Mesenchymal stem cell (in vitro differentiated cells and primary cell): ENCODE data around the gene FLT4.

Experiments
- DNase-seq: peaks from one replicate; pipeline ENCODE4 v3.0.0-alpha.2; 2013
- H2AFZ ChIP-seq: one replicate; pipeline ENCODE4 v1.6.1; 2013; ENCODE audit warnings: low read depth, mild to moderate bottlenecking, control low read depth, inconsistent platforms, low read length, moderate library complexity
- H2AK5ac ChIP-seq: 2 replicates; pipeline ENCODE4 v1.6.1; 2013; ENCODE audit warnings: low read length, moderate library complexity, mild to moderate bottlenecking, inconsistent platforms; ENCODE audit not compliant: severe bottlenecking
- H2BK120ac ChIP-seq: one replicate; pipeline ENCODE4 v1.6.1; 2013; ENCODE audit warnings: low read depth, mild to moderate bottlenecking, inconsistent platforms, low read length, moderate library complexity
- H2BK12ac ChIP-seq, 2 experiments: one replicate each; pipeline ENCODE4 v1.6.1; 2013; ENCODE audit warnings: inconsistent platforms in 2 of 2, low read length in 2 of 2, mild to moderate bottlenecking in 2 of 2, moderate library complexity in 2 of 2, control low read depth in 1 of 2
- H2BK15ac ChIP-seq: one replicate; pipeline ENCODE4 v1.6.1; 2013; ENCODE audit warnings: mild to moderate bottlenecking, low read depth, inconsistent platforms; ENCODE audit not compliant: poor library complexity, severe bottlenecking
- H2BK5ac ChIP-seq: 2 replicates; pipeline ENCODE4 v1.6.1; 2013; ENCODE audit warnings: low read depth, mild to moderate bottlenecking, low read length, control low read depth, inconsistent platforms; ENCODE audit not compliant: poor library complexity, severe bottlenecking
- H3K14ac ChIP-seq, 2 experiments: one replicate each; pipeline ENCODE4 v1.6.1; 2013; ENCODE audit warnings: inconsistent platforms in 2 of 2, low read length in 2 of 2, control low read depth in 1 of 2, mild to moderate bottlenecking in 1 of 2, moderate library complexity in 1 of 2
- H3K18ac ChIP-seq, 2 experiments: one replicate each; pipeline ENCODE4 v1.6.1; 2013; ENCODE audit warnings: inconsistent platforms in 2 of 2, low read length in 2 of 2, control low read depth in 1 of 2, low read depth in 1 of 2, mild to moderate bottlenecking in 1 of 2
- H3K23ac ChIP-seq, 2 experiments: one replicate each; pipeline ENCODE4 v1.6.1; 2013; ENCODE audit warnings: inconsistent platforms in 2 of 2, low read length in 2 of 2, mild to moderate bottlenecking in 2 of 2, moderate library complexity in 2 of 2, control low read depth in 1 of 2
- H3K27ac ChIP-seq: 2 replicates; pipeline ENCODE4 v1.5.1; 2013; ENCODE audit warnings: mild to moderate bottlenecking, moderate library complexity, low read length, control low read depth, inconsistent platforms; ENCODE audit not compliant: poor library complexity, severe bottlenecking
- H3K27me3 ChIP-seq, 2 experiments: 2 replicates each; pipeline versions ENCODE4 v1.6.1 to v1.7.0; 2013; ENCODE audit warnings: low read length in 2 of 2, mild to moderate bottlenecking in 2 of 2, moderate library complexity in 2 of 2, control low read depth in 1 of 2, inconsistent platforms in 1 of 2; ENCODE audit not compliant: control insufficient read depth in 1 of 2, insufficient read depth in 1 of 2
- H3K36me3 ChIP-seq, 2 experiments: 2 replicates each; pipeline versions ENCODE4 v1.6.1 to v1.7.0; 2013; ENCODE audit warnings: low read length in 2 of 2, control low read depth in 1 of 2, inconsistent platforms in 1 of 2, low read depth in 1 of 2, mild to moderate bottlenecking in 1 of 2; ENCODE audit not compliant: insufficient read depth in 2 of 2, control insufficient read depth in 1 of 2
- H3K4ac ChIP-seq, 2 experiments: one replicate each; pipeline ENCODE4 v1.6.1; 2013; ENCODE audit warnings: inconsistent platforms in 2 of 2, low read length in 2 of 2, mild to moderate bottlenecking in 2 of 2, moderate library complexity in 2 of 2, control low read depth in 1 of 2, low read depth in 1 of 2
- H3K4me1 ChIP-seq: 2 replicates; pipeline ENCODE4 v1.6.1; 2013; ENCODE audit warnings: low read depth, low read length, control low read depth; ENCODE audit not compliant: control insufficient read depth, insufficient read depth
- H3K4me2 ChIP-seq: 2 replicates; pipeline ENCODE4 v1.6.1; 2013; ENCODE audit warnings: low read length, mild to moderate bottlenecking, inconsistent platforms; ENCODE audit not compliant: poor library complexity, severe bottlenecking
- H3K4me3 ChIP-seq, 2 experiments: 2 replicates each; pipeline versions ENCODE4 v1.5.1 to v1.7.0; 2013; ENCODE audit warnings: low read length in 2 of 2, mild to moderate bottlenecking in 2 of 2, control low read depth in 1 of 2, low read depth in 1 of 2; ENCODE audit not compliant: insufficient read depth in 1 of 2
- H3K79me1 ChIP-seq: replicated peaks from 2 replicates; pipeline ENCODE4 v1.6.1; 2013; ENCODE audit warnings: mild to moderate bottlenecking, control low read depth, low read length, inconsistent platforms; ENCODE audit not compliant: poor library complexity, severe bottlenecking
- H3K9ac ChIP-seq: 2 replicates; pipeline ENCODE4 v1.7.0; 2013; ENCODE audit warnings: mild to moderate bottlenecking, low read length, moderate library complexity
- H3K9me3 ChIP-seq: 2 replicates; pipeline ENCODE4 v1.7.0; 2013; ENCODE audit warnings: mild to moderate bottlenecking, low read length; ENCODE audit not compliant: control insufficient read depth
- H4K8ac ChIP-seq: one replicate; pipeline ENCODE4 v1.6.1; 2013; ENCODE audit warnings: inconsistent platforms, mild to moderate bottlenecking, low read length, moderate library complexity
- H4K91ac ChIP-seq: one replicate; pipeline ENCODE4 v1.6.1; 2013; ENCODE audit warnings: mild to moderate bottlenecking, low read length, inconsistent platforms
- whole genome bisulfite sequencing: methylation state at CpG from one replicate; pipeline ENCODE4 v1.1.7; 2013; ENCODE audit warnings: mixed read lengths; 5-methylcytosine and 5-hydroxymethylcytosine counted together

Gene FLT4

GRCh38 chr5:180596115-180596667 is 53.2 kb downstream of the FLT4 start:
- Histone ChIP-seq H3K9ac (no peak overlapping the region), H3K27ac (no peak overlapping the region), H2BK120ac (no peak overlapping the region), H3K4me3 (no peak overlapping the region), H4K8ac (no peak overlapping the region), H3K9me3 (no peaks in the 10 kb centered on the region), H3K36me3 (no peaks in the 10 kb centered on the region), H4K91ac (no peak overlapping the region), H3K4ac (no peak overlapping the region), H3K23ac (no peak overlapping the region), H3K4me1 (peaks cover 8% of the 10 kb centered on the region), H3K14ac (no peak overlapping the region), H2BK5ac (no peak overlapping the region), H3K79me1 (no peaks in the 10 kb centered on the region), H2BK15ac (no peak overlapping the region), H2AK5ac (no peak overlapping the region), H3K27me3 (peaks cover 19 to 45% of the 10 kb centered on the region in 2 experiments), H3K4me2 (no peak overlapping the region), H2AFZ (no peak overlapping the region), H2BK12ac (no peak overlapping the region), H3K18ac (no peak overlapping the region)
- 95% methylated on average over 12 of the region's 12 CpGs for WGBS
- no peak for DNase-seq

GRCh38 chr5:180595381-180596114 is 53.9 kb downstream of the FLT4 start:
- no peak overlapping the region for H2AFZ ChIP-seq
- H4K8ac ChIP-seq, result no peak overlapping the region
- peaks cover 24 to 52% of the 10 kb centered on the region in 2 experiments for H3K27me3 ChIP-seq
- H3K36me3 ChIP-seq, result no peaks in the 10 kb centered on the region
- H3K9me3 ChIP-seq, result no peaks in the 10 kb centered on the region
- no peak overlapping the region for H3K27ac ChIP-seq
- peaks cover 14% of the 10 kb centered on the region for H3K4me1 ChIP-seq
- H2BK15ac ChIP-seq, result no peak overlapping the region
- H3K9ac ChIP-seq, result no peak overlapping the region
- no peak overlapping the region for H2BK120ac ChIP-seq
- no peak overlapping the region for H3K23ac ChIP-seq
- H3K79me1 ChIP-seq, result no peaks in the 10 kb centered on the region
- WGBS, result 92% methylated on average over 25 of the region's 25 CpGs
- no peak overlapping the region for H2AK5ac ChIP-seq
- no peak overlapping the region for H2BK12ac ChIP-seq
- DNase-seq, result no peak
- H3K4ac ChIP-seq, result no peak overlapping the region
- H3K4me3 ChIP-seq, result no peak overlapping the region
- no peak overlapping the region for H3K4me2 ChIP-seq
- no peak overlapping the region for H4K91ac ChIP-seq
- H3K18ac ChIP-seq, result no peak overlapping the region
- H2BK5ac ChIP-seq, result no peak overlapping the region
- H3K14ac ChIP-seq, result no peak overlapping the region

- 73% methylated on average over 1 of the region's 2 CpGs for WGBS
- Histone ChIP-seq H3K9ac (no peak overlapping the region), H3K27me3 (peaks cover 29 to 57% of the 10 kb centered on the region in 2 experiments), H3K18ac (no peak overlapping the region), H2AK5ac (no peak overlapping the region), H2AFZ (no peak overlapping the region), H3K79me1 (no peaks in the 10 kb centered on the region), H3K14ac (no peak overlapping the region), H4K8ac (no peak overlapping the region), H3K4me2 (no peak overlapping the region), H2BK12ac (no peak overlapping the region), H2BK15ac (no peak overlapping the region), H3K36me3 (no peaks in the 10 kb centered on the region), H3K9me3 (no peaks in the 10 kb centered on the region), H4K91ac (no peak overlapping the region), H3K4ac (no peak overlapping the region), H2BK5ac (no peak overlapping the region), H3K4me3 (no peak overlapping the region), H3K23ac (no peak overlapping the region), H2BK120ac (no peak overlapping the region), H3K4me1 (peaks cover 20% of the 10 kb centered on the region), H3K27ac (no peak overlapping the region)
- no peak for DNase-seq
These were observed 54.4 kb downstream of the FLT4 start for GRCh38 chr5:180595046-180595379.

GRCh38 chr5:180594311-180595045 is 54.9 kb downstream of the FLT4 start:
- DNase-seq, result no peak
- no peak overlapping the region for H2BK12ac ChIP-seq
- H4K8ac ChIP-seq, result no peak overlapping the region
- no peak overlapping the region for H2BK15ac ChIP-seq
- peaks cover 35 to 62% of the 10 kb centered on the region in 2 experiments for H3K27me3 ChIP-seq
- no peak overlapping the region for H3K9ac ChIP-seq
- H3K9me3 ChIP-seq, result no peaks in the 10 kb centered on the region
- H3K4me2 ChIP-seq, result no peak overlapping the region
- no peak overlapping the region for H3K4me3 ChIP-seq
- no peak overlapping the region for H3K27ac ChIP-seq
- no peak overlapping the region for H2AFZ ChIP-seq
- H3K4me1 ChIP-seq, result peaks cover 20% of the 10 kb centered on the region
- no peak overlapping the region for H2AK5ac ChIP-seq
- no peak overlapping the region for H3K18ac ChIP-seq
- no peak overlapping the region for H3K23ac ChIP-seq
- H3K36me3 ChIP-seq, result no peaks in the 10 kb centered on the region
- no peak overlapping the region for H2BK5ac ChIP-seq
- no peak overlapping the region for H4K91ac ChIP-seq
- no peaks in the 10 kb centered on the region for H3K79me1 ChIP-seq
- H3K14ac ChIP-seq, result peak overlapping the region in 1 of 2 experiments; percentile 45
- no peak overlapping the region for H2BK120ac ChIP-seq
- no peak overlapping the region for H3K4ac ChIP-seq
- WGBS, result 81% methylated on average over 17 of the region's 17 CpGs
